Fibroblast of mammary gland (primary cell): ENCODE data around the gene FAM20B.

Source experiments
- DNase-seq: peaks from one replicate; pipeline ENCODE4 v3.0.0-alpha.2; 2010; ENCODE audit warnings: low read depth
- H3K4me3 ChIP-seq: 2 replicates; pipeline ENCODE4 v1.5.1; 2011; ENCODE audit warnings: low read depth, mild to moderate bottlenecking, low read length, moderate library complexity; ENCODE audit not compliant: control insufficient read depth
- CTCF ChIP-seq: conservative IDR thresholded peaks from 2 replicates; pipeline ENCODE4 v1.5.1; 2011; ENCODE audit warnings: low read depth, low read length, inconsistent platforms; ENCODE audit not compliant: control insufficient read depth, insufficient read depth

Gene FAM20B

GRCh38 chr1:179092896-179093461 is 67.3 kb downstream of the FAM20B start:
- no peak overlapping the region for H3K4me3 ChIP-seq
- DNase-seq, result no peak
- TF ChIP-seq CTCF, result no peak

DNA sequence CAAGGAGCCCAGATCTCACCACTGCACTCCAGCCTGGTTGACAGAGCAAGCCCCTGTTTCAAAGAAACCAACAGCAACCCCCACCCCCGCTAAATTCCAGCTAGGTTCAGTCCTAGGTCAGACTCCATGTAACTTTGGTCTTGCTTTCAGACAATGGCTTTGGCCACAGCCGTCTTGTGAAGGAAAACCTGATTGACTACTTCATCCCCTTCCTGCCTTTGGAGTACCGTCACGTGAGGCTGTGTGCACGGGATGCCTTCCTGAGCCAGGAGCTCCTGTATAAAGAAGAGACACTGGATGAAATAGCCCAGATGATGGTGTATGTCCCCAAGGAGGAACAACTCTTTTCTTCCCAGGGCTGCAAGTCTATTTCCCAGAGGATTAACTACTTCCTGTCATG is 69.1 kb downstream of the FAM20B start:
- no peak overlapping the region for H3K4me3 ChIP-seq
- no peak for TF ChIP-seq CTCF
- DNase-seq, result no peak

DNA sequence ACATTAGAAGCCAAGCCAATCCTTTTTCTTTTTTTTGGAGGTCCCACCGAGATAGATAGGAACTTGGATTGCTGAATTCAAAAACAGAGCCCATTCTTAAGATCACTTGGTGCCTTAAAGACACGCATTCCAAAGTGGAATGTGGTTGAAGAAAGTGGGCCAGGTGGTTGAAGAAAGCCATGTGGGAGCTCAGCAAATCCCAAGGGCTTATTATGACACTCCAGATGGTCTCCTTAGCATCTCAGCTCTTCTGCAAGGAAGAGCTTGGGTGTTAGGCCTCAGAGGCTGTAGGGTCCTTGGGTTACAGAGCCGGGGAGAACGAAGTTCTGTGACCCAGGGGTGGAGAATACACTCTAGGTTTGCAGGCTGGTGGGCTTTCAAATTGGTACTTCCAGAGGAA is 69.7 kb downstream of the FAM20B start:
- no peak for TF ChIP-seq CTCF
- DNase-seq, result no peak
- H3K4me3 ChIP-seq, result no peak overlapping the region

- TF ChIP-seq CTCF, result no peak
- no peak for DNase-seq
- no peak overlapping the region for H3K4me3 ChIP-seq
Observed at GRCh38 chr1:179095924-179096323, 70.2 kb downstream of the FAM20B start.

DNA sequence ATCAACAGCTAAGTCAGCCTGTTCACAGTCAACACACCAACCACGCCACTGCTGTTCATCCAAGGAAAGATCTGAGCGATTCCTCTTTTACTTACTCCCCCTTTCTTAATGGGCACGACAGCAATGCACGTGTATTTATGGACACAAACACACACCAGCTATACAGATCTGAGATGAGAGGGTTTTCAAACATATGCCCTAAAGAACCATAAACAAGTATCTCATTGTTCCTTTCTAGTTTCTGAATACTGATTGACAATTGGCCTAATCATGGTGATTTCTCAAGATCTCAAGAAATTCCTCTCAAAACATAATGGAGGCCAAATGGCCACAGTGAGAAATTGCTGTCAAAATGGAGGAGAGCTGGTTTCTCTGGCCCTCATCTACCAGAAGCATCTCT is 74.2 kb downstream of the FAM20B start:
- H3K4me3 ChIP-seq, result no peak overlapping the region
- no peak for DNase-seq
- no peak for TF ChIP-seq CTCF

DNA sequence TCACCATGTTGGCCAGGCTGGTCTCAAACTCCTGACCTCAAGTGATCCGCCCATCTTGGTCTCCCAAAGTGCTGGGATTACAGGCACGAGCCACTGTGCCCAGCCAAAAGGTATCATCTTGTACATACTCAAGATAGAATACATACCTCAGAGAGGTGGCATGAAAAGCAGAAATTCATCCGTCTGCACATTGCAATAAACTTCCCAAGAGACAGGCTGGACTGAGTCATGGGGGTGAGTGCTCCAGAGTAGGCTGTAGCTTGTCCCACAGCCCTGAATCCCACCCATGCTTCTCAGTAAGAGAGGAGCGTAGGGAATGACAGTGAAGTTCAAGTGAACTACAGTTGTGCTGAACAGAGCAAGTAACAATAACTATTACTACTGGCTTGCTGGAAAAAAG is 75.9 kb downstream of the FAM20B start:
- peak; percentile 33 for DNase-seq
- H3K4me3 ChIP-seq, result no peak overlapping the region
- TF ChIP-seq CTCF, result no peak

GRCh38 chr1:179103999-179104398 is 78.3 kb downstream of the FAM20B start:
- no peak for DNase-seq
- no peak for TF ChIP-seq CTCF
- H3K4me3 ChIP-seq, result no peak overlapping the region
